Measurements from ENCODE around the gene SLC43A1. TPM values are rescaled to one million over a fixed set of nuclear protein-coding genes. Genes with fewer than 3 reads are reported as not detected.

Gene SLC43A1
- total RNA-seq, 1 experiment from 2014 or later, result 11.8 TPM

DNA sequence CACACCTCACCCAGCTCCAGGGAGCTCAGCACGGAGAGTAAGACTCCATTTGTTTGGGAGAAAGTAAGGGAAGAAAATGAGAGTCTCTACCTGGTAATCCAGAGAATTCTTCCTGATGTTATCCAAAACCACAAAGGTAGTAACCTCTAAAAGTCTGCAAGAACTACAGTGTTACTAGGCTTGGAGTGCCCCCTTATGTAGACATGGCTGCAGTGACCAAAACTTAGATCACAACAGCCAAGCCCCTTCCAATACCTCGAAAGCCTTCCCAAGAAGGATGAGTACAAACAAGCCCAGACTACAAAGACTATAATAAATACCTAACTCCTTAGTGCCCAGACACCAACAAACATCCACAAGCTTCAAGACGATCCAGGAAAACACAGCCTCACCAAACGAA is 47.1 kb upstream of the SLC43A1 start:
- no TSS peak for BruUV-seq (replicated peaks)
- TF ChIP-seq POLR2A (IDR thresholded peaks at IDR 0.05; ENCODE audit: borderline replicate concordance, extremely low read depth, insufficient read depth, insufficient read length), result no peak
- TF ChIP-seq EZH2 (IDR thresholded peaks at IDR 0.05), result no peak
- TF ChIP-seq ZFX (IDR thresholded peaks at IDR 0.05), result no peak
- TF ChIP-seq RAD21 (IDR thresholded peaks at IDR 0.05; ENCODE audit: low read depth), result peak; percentile 51
- CTCF ChIA-PET, result no interaction called here
- Histone ChIP-seq H3K4me1 (ENCODE audit: control insufficient read depth in 1 of 2, insufficient read depth in 2 of 2, low read length in 2 of 2) (peaks cover 21% of the 10 kb centered on the region in 2 experiments; a peak in 3 of 4 replicates), H3K4me3 (replicated peaks in 1 of 2; ENCODE audit: low read depth in 1 of 2, low read length in 2 of 2) (no peak overlapping the region), H3K27ac (ENCODE audit: low read depth, low read length) (no peak overlapping the region), H4K20me1 (ENCODE audit: insufficient read depth) (no peaks in the 10 kb centered on the region), H3K4me2 (ENCODE audit: low read length) (no peak overlapping the region), H3K36me3 (ENCODE audit: control insufficient read depth in 1 of 2, insufficient read depth in 2 of 2, low read length in 2 of 2) (no peaks in the 10 kb centered on the region), H3K27me3 (ENCODE audit: insufficient read depth, low read length) (no peaks in the 10 kb centered on the region), H2AFZ (ENCODE audit: low read depth, low read length, poor library complexity, severe bottlenecking) (no peak overlapping the region), H3K9me2 (ENCODE audit: insufficient read depth) (no peaks in the 10 kb centered on the region), H3K9me3 (ENCODE audit: control insufficient read depth in 1 of 2, insufficient read depth in 1 of 2, low read depth in 1 of 2, low read length in 2 of 2) (no peaks in the 10 kb centered on the region), H3K79me2 (ENCODE audit: insufficient read depth, low read length) (no peaks in the 10 kb centered on the region), H3K9ac (ENCODE audit: low read length) (no peak overlapping the region)
- ATAC-seq (no peak), DNase-seq (ENCODE audit: low read depth, low spot score) (no peak)
- RAD21 ChIA-PET (ENCODE audit: low non-redundant PET in 1 of 2, low total read pairs in 2 of 2, uncharacterized antibody in 2 of 2, unreplicated experiment in 2 of 2), result no interaction called here
- POLR2A ChIA-PET, result no interaction called here
- intact Hi-C loops (cut with micrococcal nuclease), result loop anchor here (1.0 kb wide), 1 partner anchor 105 kb away; no protein-coding TSS in a partner anchor

DNA sequence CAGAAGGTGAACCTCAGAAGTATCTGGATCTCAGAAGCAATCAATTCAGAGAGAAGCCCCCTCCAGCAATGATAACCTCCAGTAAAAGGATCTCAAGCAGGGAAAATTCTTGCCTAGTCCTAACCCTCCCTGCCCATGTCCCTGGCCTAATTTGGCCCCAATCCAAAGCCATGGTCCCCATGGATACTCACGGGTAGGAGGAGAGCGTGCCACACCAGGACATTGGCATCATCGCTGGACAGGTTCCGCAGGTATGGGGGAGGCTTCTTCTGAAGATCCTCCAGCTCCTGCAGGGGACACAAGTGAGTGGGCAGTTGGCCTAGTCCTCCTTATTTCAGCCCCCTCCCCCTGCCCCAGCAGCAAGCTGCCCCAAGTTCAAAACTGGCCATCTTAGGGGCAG is 44.6 kb upstream of the SLC43A1 start:
- no peaks in the 10 kb centered on the region for H4K20me1 ChIP-seq (ENCODE audit: insufficient read depth)
- no peak for TF ChIP-seq EGR1 (IDR thresholded peaks at IDR 0.05; ENCODE audit: low read depth)
- TF ChIP-seq, protein P1, sequence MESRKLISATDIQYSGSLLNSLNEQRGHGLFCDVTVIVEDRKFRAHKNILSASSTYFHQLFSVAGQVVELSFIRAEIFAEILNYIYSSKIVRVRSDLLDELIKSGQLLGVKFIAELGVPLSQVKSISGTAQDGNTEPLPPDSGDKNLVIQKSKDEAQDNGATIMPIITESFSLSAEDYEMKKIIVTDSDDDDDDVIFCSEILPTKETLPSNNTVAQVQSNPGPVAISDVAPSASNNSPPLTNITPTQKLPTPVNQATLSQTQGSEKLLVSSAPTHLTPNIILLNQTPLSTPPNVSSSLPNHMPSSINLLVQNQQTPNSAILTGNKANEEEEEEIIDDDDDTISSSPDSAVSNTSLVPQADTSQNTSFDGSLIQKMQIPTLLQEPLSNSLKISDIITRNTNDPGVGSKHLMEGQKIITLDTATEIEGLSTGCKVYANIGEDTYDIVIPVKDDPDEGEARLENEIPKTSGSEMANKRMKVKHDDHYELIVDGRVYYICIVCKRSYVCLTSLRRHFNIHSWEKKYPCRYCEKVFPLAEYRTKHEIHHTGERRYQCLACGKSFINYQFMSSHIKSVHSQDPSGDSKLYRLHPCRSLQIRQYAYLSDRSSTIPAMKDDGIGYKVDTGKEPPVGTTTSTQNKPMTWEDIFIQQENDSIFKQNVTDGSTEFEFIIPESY (IDR thresholded peaks at IDR 0.05; ENCODE audit: extremely low read depth, insufficient replicate concordance, low read length), result no peak
- TF ChIP-seq TCF7L2 (IDR thresholded peaks at IDR 0.05; ENCODE audit: borderline replicate concordance, extremely low read depth, insufficient read depth, insufficient read length), result no peak
- TF ChIP-seq ZFX (IDR thresholded peaks at IDR 0.05), result no peak
- no peak for TF ChIP-seq FOSL1 (IDR thresholded peaks at IDR 0.05; ENCODE audit: low read depth)
- no peak for TF ChIP-seq POLR2AphosphoS5 (IDR thresholded peaks at IDR 0.05; ENCODE audit: low read depth, low read length)
- TF ChIP-seq RAD21 (IDR thresholded peaks at IDR 0.05; ENCODE audit: low read depth), result no peak
- TF ChIP-seq SP1 (IDR thresholded peaks at IDR 0.05; ENCODE audit: low read depth), result no peak
- TF ChIP-seq, protein P2, sequence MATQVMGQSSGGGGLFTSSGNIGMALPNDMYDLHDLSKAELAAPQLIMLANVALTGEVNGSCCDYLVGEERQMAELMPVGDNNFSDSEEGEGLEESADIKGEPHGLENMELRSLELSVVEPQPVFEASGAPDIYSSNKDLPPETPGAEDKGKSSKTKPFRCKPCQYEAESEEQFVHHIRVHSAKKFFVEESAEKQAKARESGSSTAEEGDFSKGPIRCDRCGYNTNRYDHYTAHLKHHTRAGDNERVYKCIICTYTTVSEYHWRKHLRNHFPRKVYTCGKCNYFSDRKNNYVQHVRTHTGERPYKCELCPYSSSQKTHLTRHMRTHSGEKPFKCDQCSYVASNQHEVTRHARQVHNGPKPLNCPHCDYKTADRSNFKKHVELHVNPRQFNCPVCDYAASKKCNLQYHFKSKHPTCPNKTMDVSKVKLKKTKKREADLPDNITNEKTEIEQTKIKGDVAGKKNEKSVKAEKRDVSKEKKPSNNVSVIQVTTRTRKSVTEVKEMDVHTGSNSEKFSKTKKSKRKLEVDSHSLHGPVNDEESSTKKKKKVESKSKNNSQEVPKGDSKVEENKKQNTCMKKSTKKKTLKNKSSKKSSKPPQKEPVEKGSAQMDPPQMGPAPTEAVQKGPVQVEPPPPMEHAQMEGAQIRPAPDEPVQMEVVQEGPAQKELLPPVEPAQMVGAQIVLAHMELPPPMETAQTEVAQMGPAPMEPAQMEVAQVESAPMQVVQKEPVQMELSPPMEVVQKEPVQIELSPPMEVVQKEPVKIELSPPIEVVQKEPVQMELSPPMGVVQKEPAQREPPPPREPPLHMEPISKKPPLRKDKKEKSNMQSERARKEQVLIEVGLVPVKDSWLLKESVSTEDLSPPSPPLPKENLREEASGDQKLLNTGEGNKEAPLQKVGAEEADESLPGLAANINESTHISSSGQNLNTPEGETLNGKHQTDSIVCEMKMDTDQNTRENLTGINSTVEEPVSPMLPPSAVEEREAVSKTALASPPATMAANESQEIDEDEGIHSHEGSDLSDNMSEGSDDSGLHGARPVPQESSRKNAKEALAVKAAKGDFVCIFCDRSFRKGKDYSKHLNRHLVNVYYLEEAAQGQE (IDR thresholded peaks at IDR 0.05; ENCODE audit: low read depth), result no peak
- H3K9me3 ChIP-seq (ENCODE audit: control insufficient read depth in 1 of 2, insufficient read depth in 1 of 2, low read depth in 1 of 2, low read length in 2 of 2), result no peaks in the 10 kb centered on the region
- DNase-seq (ENCODE audit: low read depth, low spot score) (no peak), ATAC-seq (no peak)
- H3K27ac ChIP-seq (ENCODE audit: low read depth, low read length), result no peak overlapping the region
- ChIA-PET POLR2A (no interaction called here), CTCF (interaction anchor here (1.4 kb wide), 1 partner anchor 215 kb away, joined by 3 read pairs; no protein-coding TSS in a partner anchor), RAD21 (ENCODE audit: low non-redundant PET in 1 of 2, low total read pairs in 2 of 2, uncharacterized antibody in 2 of 2, unreplicated experiment in 2 of 2) (no interaction called here)
- no peak overlapping the region for H3K4me3 ChIP-seq (replicated peaks in 1 of 2; ENCODE audit: low read depth in 1 of 2, low read length in 2 of 2)
- H2AFZ ChIP-seq (ENCODE audit: low read depth, low read length, poor library complexity, severe bottlenecking), result no peak overlapping the region
- H3K9ac ChIP-seq (ENCODE audit: low read length), result no peak overlapping the region
- H3K36me3 ChIP-seq (ENCODE audit: control insufficient read depth in 1 of 2, insufficient read depth in 2 of 2, low read length in 2 of 2), result peaks cover 0 to 2% of the 10 kb centered on the region in 2 experiments; a peak in 1 of 4 replicates
- peaks cover 6 to 15% of the 10 kb centered on the region in 2 experiments; a peak in 2 of 4 replicates for H3K4me1 ChIP-seq (ENCODE audit: control insufficient read depth in 1 of 2, insufficient read depth in 2 of 2, low read length in 2 of 2)
- H3K9me2 ChIP-seq (ENCODE audit: insufficient read depth), result no peaks in the 10 kb centered on the region
- intact Hi-C loops (cut with micrococcal nuclease), result no loop called here
- BruUV-seq (replicated peaks), result no TSS peak
- no peaks in the 10 kb centered on the region for H3K79me2 ChIP-seq (ENCODE audit: insufficient read depth, low read length)
- H3K27me3 ChIP-seq (ENCODE audit: insufficient read depth, low read length), result no peaks in the 10 kb centered on the region
- H3K4me2 ChIP-seq (ENCODE audit: low read length), result peak overlapping the region; percentile 36; the same call in 1 of the 2 replicates
